CD4-positive, alpha-beta T cell (primary cell): ENCODE measurements around the gene CXCL13. TPM values are rescaled to one million over a fixed set of nuclear protein-coding genes. Genes with fewer than 3 reads are reported as not detected.
"Not testable (repeated sequence)": the region's sequence is repeated elsewhere in the genome, so short reads cannot be mapped to it uniquely, and the experiment has no call there.

Experiments
- ATAC-seq: fragments of 200-7000 bp; cut with Tn5 transposase; one replicate; pipeline ENCODE4 v1.10.0; 2022; ENCODE audit warnings: mild to moderate bottlenecking; ENCODE audit not compliant: poor library complexity
- CTCF ChIA-PET: fragments of 350-600 bp; sonication (Branson Sonifier 250); formaldehyde crosslinking; loops from one replicate; lab custom pipeline; 2021; ENCODE audit warnings: antibody characterized with exemption, inconsistent platforms; lab: Charles Lee
- POLR2A ChIA-PET: fragments of 350-600 bp; sonication (Branson Sonifier 250); formaldehyde crosslinking; loops from one replicate; lab custom pipeline; 2021; ENCODE audit warnings: antibody characterized with exemption, inconsistent platforms; lab: Charles Lee
- DNase-seq, 14 experiments: peaks; one replicate each; pipeline ENCODE4 v3.0.0-alpha.2; 2013 to 2020; ENCODE audit warnings: mixed read lengths in 2 of 14
- H3K27ac ChIP-seq, 2 donors: one replicate each; pipeline versions ENCODE4 v1.5.1 to v1.7.0; 2013; ENCODE audit warnings: low read length in 2 of 2, low read depth in 1 of 2, mild to moderate bottlenecking in 1 of 2
- H3K27me3 ChIP-seq, 2 experiments: 1 replicate in 1 of 2; 2 replicates in 1 of 2; pipeline versions ENCODE4 v1.6.1 to v1.7.0; 2013; ENCODE audit warnings: low read length in 2 of 2, control low read depth in 1 of 2, mild to moderate bottlenecking in 1 of 2, moderate library complexity in 1 of 2; ENCODE audit not compliant: insufficient read depth in 2 of 2, control insufficient read depth in 1 of 2
- H3K36me3 ChIP-seq: one replicate; pipeline ENCODE4 v1.6.1; 2013; ENCODE audit warnings: low read length, control low read depth; ENCODE audit not compliant: insufficient read depth
- H3K4me1 ChIP-seq: one replicate; pipeline ENCODE4 v1.6.1; 2013; ENCODE audit warnings: low read length, control low read depth; ENCODE audit not compliant: insufficient read depth
- H3K4me3 ChIP-seq: one replicate; pipeline ENCODE4 v1.5.1; 2013; ENCODE audit warnings: mild to moderate bottlenecking, low read length, moderate library complexity
- H3K9me3 ChIP-seq, 2 experiments: 1 replicate in 1 of 2; 2 replicates in 1 of 2; pipeline versions ENCODE4 v1.6.1 to v1.7.0; 2013; ENCODE audit warnings: low read length in 2 of 2, mild to moderate bottlenecking in 2 of 2, control low read depth in 1 of 2, moderate library complexity in 1 of 2; ENCODE audit not compliant: control insufficient read depth in 1 of 2, insufficient read depth in 1 of 2
- H3K27ac Mint-ChIP-seq: one replicate; pipeline ENCODE4 v1.8.0; 2020; ENCODE audit warnings: mixed read lengths
- H3K27me3 Mint-ChIP-seq: one replicate; pipeline ENCODE4 v1.8.0; 2021; ENCODE audit warnings: mixed read lengths
- H3K36me3 Mint-ChIP-seq: one replicate; pipeline ENCODE4 v1.8.0; 2021; ENCODE audit warnings: low read depth, mixed read lengths
- H3K4me1 Mint-ChIP-seq: one replicate; pipeline ENCODE4 v1.8.0; 2021; ENCODE audit warnings: low read depth, mixed read lengths
- H3K4me3 Mint-ChIP-seq: one replicate; pipeline ENCODE4 v1.8.0; 2020; ENCODE audit warnings: mild to moderate bottlenecking, mixed read lengths
- H3K9me3 Mint-ChIP-seq: one replicate; pipeline ENCODE4 v1.8.0; 2020; ENCODE audit warnings: mixed read lengths
- intact Hi-C, 2 experiments: fragments of 100-400 bp; cut with DNase I in 1 of 2; cut with micrococcal nuclease in 1 of 2; formaldehyde crosslinking; loops; one replicate each; pipeline versions ENCODE4 v1.15.1 to v1.9.0; 2023 to 2025; cut with DNase I, micrococcal nuclease
- polyA plus RNA-seq, 2 donors: library from polyadenylated mRNA; unstranded; fragments of 120-200 nt; gene quantifications; one replicate each; pipeline ENCODE4 v1.2.1, GENCODE V29; 2013
- total RNA-seq, 174 experiments: library from RNA in 2 of 174; stranded (reverse) in 2 of 174; gene quantifications; one replicate each; pipeline ENCODE4 v1.2.3 and lab custom pipeline; 2021 to 2026
- TF ChIP-seq, protein P1 (sequence below): fragments of 200-600 bp; IDR thresholded peaks from one replicate; pipeline ENCODE4 v1.8.0; 2022; ENCODE audit warnings: antibody characterized with exemption, mild to moderate bottlenecking

The CXCL13 gene
- total RNA-seq, result not detected
- 0.11 TPM for polyA plus RNA-seq (2013, experiment 1 of 2)
- polyA plus RNA-seq (2013, experiment 2 of 2), result 0.34 TPM
- 0 to 3.0 (median 0.08) reads per million in 172 experiments for total RNA-seq (lab: John Stamatoyannopoulos, UW)

- Mint-ChIP-seq H3K4me1 (peaks cover 4% of the 10 kb centered on the region), H3K4me3 (no peak within 1 kb of the TSS), H3K27ac (no peak within 1 kb of the TSS), H3K9me3 (no peaks in the 10 kb centered on the region), H3K27me3 (peaks cover 9% of the 10 kb centered on the region), H3K36me3 (no peaks in the 10 kb centered on the region)
- POLR2A ChIA-PET, result no interaction called here
- CTCF ChIA-PET, result no interaction called here
- Histone ChIP-seq H3K36me3 (no peaks in the 10 kb centered on the region), H3K27ac (no peak within 1 kb of the TSS), H3K9me3 (no peaks in the 10 kb centered on the region), H3K4me3 (no peak within 1 kb of the TSS), H3K27me3 (no peaks in the 10 kb centered on the region), H3K4me1 (no peaks in the 10 kb centered on the region)
- no peak for ATAC-seq
- intact Hi-C loops, result loop anchor here in 1 of 2 experiments (10.0 kb wide), 1 partner anchor 361 kb away; no protein-coding TSS in a partner anchor
- TF ChIP-seq, protein P1, sequence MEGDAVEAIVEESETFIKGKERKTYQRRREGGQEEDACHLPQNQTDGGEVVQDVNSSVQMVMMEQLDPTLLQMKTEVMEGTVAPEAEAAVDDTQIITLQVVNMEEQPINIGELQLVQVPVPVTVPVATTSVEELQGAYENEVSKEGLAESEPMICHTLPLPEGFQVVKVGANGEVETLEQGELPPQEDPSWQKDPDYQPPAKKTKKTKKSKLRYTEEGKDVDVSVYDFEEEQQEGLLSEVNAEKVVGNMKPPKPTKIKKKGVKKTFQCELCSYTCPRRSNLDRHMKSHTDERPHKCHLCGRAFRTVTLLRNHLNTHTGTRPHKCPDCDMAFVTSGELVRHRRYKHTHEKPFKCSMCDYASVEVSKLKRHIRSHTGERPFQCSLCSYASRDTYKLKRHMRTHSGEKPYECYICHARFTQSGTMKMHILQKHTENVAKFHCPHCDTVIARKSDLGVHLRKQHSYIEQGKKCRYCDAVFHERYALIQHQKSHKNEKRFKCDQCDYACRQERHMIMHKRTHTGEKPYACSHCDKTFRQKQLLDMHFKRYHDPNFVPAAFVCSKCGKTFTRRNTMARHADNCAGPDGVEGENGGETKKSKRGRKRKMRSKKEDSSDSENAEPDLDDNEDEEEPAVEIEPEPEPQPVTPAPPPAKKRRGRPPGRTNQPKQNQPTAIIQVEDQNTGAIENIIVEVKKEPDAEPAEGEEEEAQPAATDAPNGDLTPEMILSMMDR, result no peak
- DNase-seq, result no peak
These were observed at the start of gene CXCL13 for GRCh38 chr4:77605210-77605902. TSS of gene CXCL13 (plus strand) at chr4:77605820. CDS start at chr4:77605866, 46 bp downstream.

DNA sequence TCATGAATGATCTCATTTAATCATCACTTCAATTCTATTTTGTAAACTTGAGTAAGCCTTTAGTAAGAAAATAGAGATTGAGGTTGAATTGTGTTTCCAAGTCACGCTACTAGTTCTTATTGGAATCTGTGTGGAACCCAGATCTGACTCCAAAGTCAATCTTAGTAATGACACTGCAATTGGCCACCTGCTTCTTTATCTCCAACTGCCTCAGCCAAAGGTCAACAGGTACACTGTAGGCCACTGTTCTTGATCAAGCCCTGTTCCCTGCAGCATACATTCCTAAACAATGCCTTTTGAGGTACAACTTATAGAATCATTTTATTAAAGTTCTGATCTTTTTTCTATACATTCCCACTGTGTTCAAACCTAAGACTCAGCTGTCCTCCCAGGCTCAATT lies 45.5 kb upstream of the CXCL13 start:
- TF ChIP-seq, protein P1, result no peak
- ATAC-seq, result no peak
- Histone ChIP-seq H3K4me3 (no peak overlapping the region), H3K27me3 (no peaks in the 10 kb centered on the region), H3K9me3 (peaks cover 5 to 6% of the 10 kb centered on the region in 2 experiments), H3K4me1 (no peaks in the 10 kb centered on the region), H3K27ac (no peak overlapping the region), H3K36me3 (no peaks in the 10 kb centered on the region)
- Mint-ChIP-seq H3K4me1 (no peaks in the 10 kb centered on the region), H3K9me3 (no peaks in the 10 kb centered on the region), H3K27me3 (peaks cover 14% of the 10 kb centered on the region), H3K4me3 (no peak overlapping the region), H3K36me3 (no peaks in the 10 kb centered on the region), H3K27ac (no peak overlapping the region)
- ChIA-PET CTCF (no interaction called here), POLR2A (no interaction called here)
- no peak for DNase-seq
- intact Hi-C loops, result no loop called here

DNA sequence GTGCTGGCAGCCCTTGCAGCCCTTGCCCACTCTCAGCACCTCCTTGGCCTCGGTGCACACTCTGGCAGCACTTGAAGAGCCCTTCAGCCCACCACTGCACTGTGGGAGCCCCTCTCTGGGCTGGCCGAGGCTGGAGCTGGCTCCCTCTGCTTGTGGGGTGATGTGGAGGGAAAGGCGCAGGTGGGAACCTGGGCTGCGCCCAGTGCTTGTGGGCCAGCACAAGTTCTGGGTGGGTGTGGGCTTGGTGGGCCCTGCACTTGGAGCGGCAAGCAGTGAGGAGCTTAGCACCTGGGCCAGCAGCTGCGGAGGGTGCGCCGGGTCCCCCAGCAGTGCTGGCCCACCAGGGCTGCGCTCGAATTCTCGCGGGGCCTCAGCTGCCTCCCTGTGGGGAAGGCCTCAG lies 43.9 kb upstream of the CXCL13 start:
- CTCF ChIA-PET, POLR2A ChIA-PET, H3K4me1 ChIP-seq, DNase-seq, intact Hi-C loops, H3K27ac ChIP-seq, ATAC-seq, H3K9me3 Mint-ChIP-seq, H3K4me3 Mint-ChIP-seq, H3K27ac Mint-ChIP-seq, H3K4me3 ChIP-seq, H3K36me3 Mint-ChIP-seq, H3K9me3 ChIP-seq, H3K4me1 Mint-ChIP-seq, H3K36me3 ChIP-seq, H3K27me3 ChIP-seq: not testable (repeated sequence)
- peaks cover 15% of the 10 kb centered on the region for H3K27me3 Mint-ChIP-seq
